Fibroblast of lung (primary cell): ENCODE measurements around the gene FAR1. TPM values are rescaled to one million over a fixed set of nuclear protein-coding genes. Genes with fewer than 3 reads are reported as not detected.

Experiments
- DNase-seq, 2 donors: peaks; one replicate each; pipeline versions ENCODE4 v3.0.0 to v3.0.0-alpha.2; 2010; ENCODE audit warnings: low read depth in 2 of 2
- H2AFZ ChIP-seq: 2 replicates; pipeline ENCODE4 v1.5.1; 2012; ENCODE audit warnings: low read length, control low read depth, inconsistent platforms
- H3K27ac ChIP-seq: 2 replicates; pipeline ENCODE4 v1.5.1; 2011; ENCODE audit warnings: low read length, control low read depth; ENCODE audit not compliant: insufficient read depth
- H3K27me3 ChIP-seq: 2 replicates; pipeline ENCODE4 v1.5.1; 2011; ENCODE audit warnings: mild to moderate bottlenecking, low read length; ENCODE audit not compliant: control insufficient read depth, insufficient read depth
- H3K36me3 ChIP-seq: 2 replicates; pipeline ENCODE4 v1.5.1; 2011; ENCODE audit warnings: low read length; ENCODE audit not compliant: control insufficient read depth, insufficient read depth
- H3K4me1 ChIP-seq: 2 replicates; pipeline ENCODE4 v1.5.1; 2011; ENCODE audit warnings: low read length; ENCODE audit not compliant: control insufficient read depth, insufficient read depth; ENCODE audit errors: extremely low read depth
- H3K4me2 ChIP-seq: 2 replicates; pipeline ENCODE4 v1.5.1; 2011; ENCODE audit warnings: low read length, control low read depth; ENCODE audit not compliant: insufficient read depth; ENCODE audit errors: extremely low read depth
- H3K4me3 ChIP-seq, 4 experiments: fragments of 200-600 bp in 1 of 4; sonication (generic) in 1 of 4; replicated peaks in 1 of 4; 2 replicates each; pipeline ENCODE4 v1.5.1; 2011 to 2016; ENCODE audit warnings: low read length in 4 of 4, low read depth in 3 of 4, mild to moderate bottlenecking in 3 of 4, control low read depth in 2 of 4, inconsistent platforms in 1 of 4, mixed read lengths in 1 of 4; ENCODE audit not compliant: insufficient read depth in 1 of 4; ENCODE audit errors: control extremely low read depth in 1 of 4
- H3K79me2 ChIP-seq: 2 replicates; pipeline ENCODE4 v1.5.1; 2012; ENCODE audit warnings: mild to moderate bottlenecking, low read length, inconsistent platforms; ENCODE audit not compliant: control insufficient read depth, insufficient read depth
- H3K9ac ChIP-seq: 2 replicates; pipeline ENCODE4 v1.5.1; 2011; ENCODE audit warnings: mild to moderate bottlenecking, low read length, control low read depth; ENCODE audit not compliant: insufficient read depth
- H3K9me3 ChIP-seq: 2 replicates; pipeline ENCODE4 v1.5.1; 2012; ENCODE audit warnings: low read depth, low read length; ENCODE audit not compliant: control insufficient read depth, insufficient read depth
- H4K20me1 ChIP-seq: 2 replicates; pipeline ENCODE4 v1.5.1; 2011; ENCODE audit warnings: low read length; ENCODE audit not compliant: control insufficient read depth, insufficient read depth; ENCODE audit errors: extremely low read depth
- EZH2 ChIP-seq: IDR thresholded peaks from 2 replicates; pipeline ENCODE4 v1.5.1; 2012; ENCODE audit warnings: low read length, control low read depth, mild to moderate bottlenecking; ENCODE audit errors: missing control alignments
- polyA plus RNA-seq, 2 donors: library from polyadenylated mRNA; depleted of rRNA in 1 of 2; stranded (reverse) in 1 of 2; unstranded in 1 of 2; fragments of >200 nt; gene quantifications; 2 replicates each; pipeline ENCODE4 v1.2.1, GENCODE V29; 2011 to 2012; ENCODE audit warnings: missing spikeins in 1 of 2
- total RNA-seq: library from RNA; depleted of rRNA; stranded (reverse); fragments of >200 nt; gene quantifications from 2 replicates; pipeline ENCODE4 v1.2.1, GENCODE V29; 2014
- TF ChIP-seq, protein P1 (sequence below), 2 donors: IDR thresholded peaks in 1 of 2; conservative IDR thresholded peaks in 1 of 2; 1 replicate in 1 of 2; 2 replicates in 1 of 2; pipeline ENCODE4 v1.5.1; 2011 to 2012; ENCODE audit warnings: low read length in 2 of 2, control low read depth in 1 of 2, inconsistent platforms in 1 of 2, low read depth in 1 of 2, mild to moderate bottlenecking in 1 of 2

FAR1 gene
- total and polyA plus RNA-seq, 2 donors (not counting 1 experiment from before 2014, with no cell fraction given), result 58.1 to 69.1 TPM

DNA sequence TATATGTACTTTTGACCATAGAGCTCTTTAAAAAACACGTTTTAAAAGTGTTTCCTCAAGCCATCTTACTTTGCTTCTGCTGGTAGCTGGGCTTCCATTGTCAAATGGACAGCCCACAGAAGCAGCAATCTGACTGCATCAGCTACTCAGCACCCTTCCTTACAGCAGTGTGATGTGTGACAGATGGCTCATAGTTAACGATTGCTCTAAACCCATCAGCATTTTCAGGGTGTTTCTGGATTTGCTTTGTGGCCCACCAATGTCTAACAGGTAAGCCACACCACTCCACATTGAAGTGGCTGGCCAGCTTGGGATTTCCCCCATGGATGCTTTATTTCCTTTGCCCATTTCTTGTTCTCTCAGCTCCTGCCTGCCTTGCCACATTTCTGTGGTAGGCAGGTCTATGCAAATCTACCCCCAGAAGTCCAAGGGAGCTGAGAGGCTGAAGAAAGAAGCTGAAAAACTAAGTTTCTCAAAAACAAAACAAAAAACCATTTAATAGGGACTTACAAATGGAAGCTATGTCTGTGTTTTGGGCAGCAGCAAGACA is 7.3 kb upstream of the FAR1 start:
- Histone ChIP-seq H3K9ac (no peak overlapping the region), H3K4me3 (no peak overlapping the region), H3K4me1 (no peaks in the 10 kb centered on the region), H3K27ac (no peak overlapping the region), H4K20me1 (no peaks in the 10 kb centered on the region), H2AFZ (no peak overlapping the region), H3K79me2 (no peaks in the 10 kb centered on the region), H3K4me2 (no peak overlapping the region), H3K9me3 (no peaks in the 10 kb centered on the region), H3K36me3 (no peaks in the 10 kb centered on the region), H3K27me3 (no peaks in the 10 kb centered on the region)
- TF ChIP-seq, protein P1, sequence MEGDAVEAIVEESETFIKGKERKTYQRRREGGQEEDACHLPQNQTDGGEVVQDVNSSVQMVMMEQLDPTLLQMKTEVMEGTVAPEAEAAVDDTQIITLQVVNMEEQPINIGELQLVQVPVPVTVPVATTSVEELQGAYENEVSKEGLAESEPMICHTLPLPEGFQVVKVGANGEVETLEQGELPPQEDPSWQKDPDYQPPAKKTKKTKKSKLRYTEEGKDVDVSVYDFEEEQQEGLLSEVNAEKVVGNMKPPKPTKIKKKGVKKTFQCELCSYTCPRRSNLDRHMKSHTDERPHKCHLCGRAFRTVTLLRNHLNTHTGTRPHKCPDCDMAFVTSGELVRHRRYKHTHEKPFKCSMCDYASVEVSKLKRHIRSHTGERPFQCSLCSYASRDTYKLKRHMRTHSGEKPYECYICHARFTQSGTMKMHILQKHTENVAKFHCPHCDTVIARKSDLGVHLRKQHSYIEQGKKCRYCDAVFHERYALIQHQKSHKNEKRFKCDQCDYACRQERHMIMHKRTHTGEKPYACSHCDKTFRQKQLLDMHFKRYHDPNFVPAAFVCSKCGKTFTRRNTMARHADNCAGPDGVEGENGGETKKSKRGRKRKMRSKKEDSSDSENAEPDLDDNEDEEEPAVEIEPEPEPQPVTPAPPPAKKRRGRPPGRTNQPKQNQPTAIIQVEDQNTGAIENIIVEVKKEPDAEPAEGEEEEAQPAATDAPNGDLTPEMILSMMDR (conservative IDR thresholded peaks at IDR 0.05 in 1 of 2, IDR thresholded peaks at IDR 0.05 in 1 of 2; ENCODE audit: low read depth in 1 of 2, low read length in 2 of 2), result no peak
- no peak for TF ChIP-seq EZH2
- no peak for DNase-seq

- Histone ChIP-seq H2AFZ (no peak overlapping the region), H3K9me3 (no peaks in the 10 kb centered on the region), H3K27ac (no peak overlapping the region), H4K20me1 (no peaks in the 10 kb centered on the region), H3K27me3 (no peaks in the 10 kb centered on the region), H3K79me2 (no peaks in the 10 kb centered on the region), H3K4me3 (no peak overlapping the region), H3K9ac (no peak overlapping the region), H3K36me3 (no peaks in the 10 kb centered on the region), H3K4me2 (no peak overlapping the region), H3K4me1 (no peaks in the 10 kb centered on the region)
- TF ChIP-seq EZH2, result no peak
- TF ChIP-seq, protein P1 (conservative IDR thresholded peaks at IDR 0.05 in 1 of 2, IDR thresholded peaks at IDR 0.05 in 1 of 2; ENCODE audit: low read depth in 1 of 2, low read length in 2 of 2), result no peak
- peak; percentile 22 to 51 for DNase-seq
Observed at GRCh38 chr11:13663631-13664071, 4.8 kb upstream of the FAR1 start.

GRCh38 chr11:13664351-13664750 is 4.1 kb upstream of the FAR1 start:
- DNase-seq, result no peak
- no peak overlapping the region for H2AFZ ChIP-seq

More at GRCh38 chr11:13664351-13664750, 4.1 kb upstream of the FAR1 start:
- TF ChIP-seq, protein P1 (conservative IDR thresholded peaks at IDR 0.05 in 1 of 2, IDR thresholded peaks at IDR 0.05 in 1 of 2; ENCODE audit: low read depth in 1 of 2, low read length in 2 of 2), result no peak
- TF ChIP-seq EZH2, result no peak
- no peaks in the 10 kb centered on the region for H3K27me3 ChIP-seq
- H3K4me1 ChIP-seq, result no peaks in the 10 kb centered on the region
- no peaks in the 10 kb centered on the region for H3K9me3 ChIP-seq
- H3K9ac ChIP-seq, result no peak overlapping the region
- H3K36me3 ChIP-seq, result no peaks in the 10 kb centered on the region
- H3K4me3 ChIP-seq, result no peak overlapping the region
- peaks cover 4% of the 10 kb centered on the region for H3K79me2 ChIP-seq
- H3K27ac ChIP-seq, result no peak overlapping the region
- no peak overlapping the region for H3K4me2 ChIP-seq
- no peaks in the 10 kb centered on the region for H4K20me1 ChIP-seq
